ENCODE data around the gene LPAR5. TPM values are rescaled to one million over a fixed set of nuclear protein-coding genes. Genes with fewer than 3 reads are reported as not detected.

Gene LPAR5
- total RNA-seq, 4 donors from 2014 or later: 0.78 to 8.1 (median 3.5) TPM

GRCh38 chr12:6615802-6616201, 20.0 kb downstream of the LPAR5 start:
- DNase-seq: no peak
- TF ChIP-seq POLR2A (IDR thresholded peaks at IDR 0.05): no peak
- TF ChIP-seq, protein P1, sequence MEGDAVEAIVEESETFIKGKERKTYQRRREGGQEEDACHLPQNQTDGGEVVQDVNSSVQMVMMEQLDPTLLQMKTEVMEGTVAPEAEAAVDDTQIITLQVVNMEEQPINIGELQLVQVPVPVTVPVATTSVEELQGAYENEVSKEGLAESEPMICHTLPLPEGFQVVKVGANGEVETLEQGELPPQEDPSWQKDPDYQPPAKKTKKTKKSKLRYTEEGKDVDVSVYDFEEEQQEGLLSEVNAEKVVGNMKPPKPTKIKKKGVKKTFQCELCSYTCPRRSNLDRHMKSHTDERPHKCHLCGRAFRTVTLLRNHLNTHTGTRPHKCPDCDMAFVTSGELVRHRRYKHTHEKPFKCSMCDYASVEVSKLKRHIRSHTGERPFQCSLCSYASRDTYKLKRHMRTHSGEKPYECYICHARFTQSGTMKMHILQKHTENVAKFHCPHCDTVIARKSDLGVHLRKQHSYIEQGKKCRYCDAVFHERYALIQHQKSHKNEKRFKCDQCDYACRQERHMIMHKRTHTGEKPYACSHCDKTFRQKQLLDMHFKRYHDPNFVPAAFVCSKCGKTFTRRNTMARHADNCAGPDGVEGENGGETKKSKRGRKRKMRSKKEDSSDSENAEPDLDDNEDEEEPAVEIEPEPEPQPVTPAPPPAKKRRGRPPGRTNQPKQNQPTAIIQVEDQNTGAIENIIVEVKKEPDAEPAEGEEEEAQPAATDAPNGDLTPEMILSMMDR (IDR thresholded peaks at IDR 0.05): no peak
- intact Hi-C loops (cut with DNase I): loop anchor here (5.0 kb wide), 1 partner anchor 161 kb away; no protein-coding TSS in a partner anchor

GRCh38 chr12:6614513-6615172, 21.1 kb downstream of the LPAR5 start:
- WGBS, 2 donors: 58 to 63% methylated on average over 7 of the region's 7 CpGs
- no peak for DNase-seq
- intact Hi-C loops (cut with DNase I): loop anchor here (5.0 kb wide), 1 partner anchor 163 kb away; no protein-coding TSS in a partner anchor
- Histone ChIP-seq H3K27ac (peak overlapping the region; percentile 90 to 98 (median 97)), H3K9me3 (no peaks in the 10 kb centered on the region), H3K27me3 (no peaks in the 10 kb centered on the region), H3K4me1 (peaks cover 23 to 34% of the 10 kb centered on the region in 2 donors), H3K36me3 (no peaks in the 10 kb centered on the region), H3K4me3 (replicated peaks in 1 of 3) (no peak overlapping the region)
- TF ChIP-seq, protein P1 (IDR thresholded peaks at IDR 0.05): no peak
- no peak for TF ChIP-seq POLR2A (IDR thresholded peaks at IDR 0.05)

More at GRCh38 chr12:6615802-6616201, 20.0 kb downstream of the LPAR5 start:
- Histone ChIP-seq H3K4me3 (replicated peaks in 1 of 3) (no peak overlapping the region), H3K4me1 (peaks cover 23 to 39% of the 10 kb centered on the region in 2 donors), H3K27me3 (peaks cover 6% of the 10 kb centered on the region), H3K27ac (peak overlapping the region in 1 of 3 donors; percentile 8), H3K36me3 (no peaks in the 10 kb centered on the region), H3K9me3 (no peaks in the 10 kb centered on the region)
- 58 to 70% methylated on average over 3 of the region's 3 CpGs for WGBS, 2 donors

DNA sequence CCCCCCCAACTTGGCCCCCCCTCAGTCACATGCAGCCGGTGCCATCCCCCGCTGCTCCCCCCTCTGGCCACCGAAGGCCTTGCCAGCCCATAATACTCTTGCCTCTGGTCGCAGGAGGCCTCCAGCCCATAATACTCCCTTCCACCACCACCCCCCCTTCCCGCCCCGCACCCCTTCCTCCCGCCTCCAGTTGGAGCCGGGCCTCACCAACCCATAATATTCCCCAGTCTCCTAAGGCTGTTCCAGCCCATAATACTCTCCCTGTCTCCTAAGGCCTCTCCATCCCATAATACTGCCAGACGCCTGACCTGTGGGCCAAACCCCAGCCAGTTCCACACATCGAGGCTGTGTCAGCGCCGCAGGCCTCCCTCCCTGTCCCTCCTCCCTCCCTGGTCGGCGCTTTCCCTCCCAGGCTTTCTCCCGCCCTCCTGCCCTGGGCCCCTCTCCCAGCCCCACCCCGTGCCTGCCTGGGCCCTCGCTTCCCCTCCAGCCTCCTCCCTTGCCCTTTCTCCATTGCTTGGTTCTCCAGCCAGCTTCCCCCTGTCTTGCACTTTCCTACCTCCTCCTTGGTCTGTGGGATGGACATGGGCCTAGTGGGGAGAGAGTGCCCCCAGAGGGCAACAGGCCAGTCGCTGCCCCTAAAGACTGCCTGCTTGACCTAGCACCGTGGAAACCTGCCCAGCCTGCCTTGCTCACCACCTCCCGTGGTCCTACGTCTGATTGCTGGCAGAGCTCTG, 21.8 kb downstream of the LPAR5 start:
- 3 to 5% methylated on average over 17 to 20 of the region's 21 CpGs for WGBS, 2 donors
- Histone ChIP-seq H3K9me3 (no peaks in the 10 kb centered on the region), H3K27ac (peak overlapping the region; percentile 90 to 98 (median 97)), H3K27me3 (no peaks in the 10 kb centered on the region), H3K4me1 (peaks cover 23 to 34% of the 10 kb centered on the region in 2 donors), H3K4me3 (replicated peaks in 1 of 3) (no peak overlapping the region), H3K36me3 (no peaks in the 10 kb centered on the region)
- peak in 1 of 2 donors; percentile 59 for TF ChIP-seq POLR2A (IDR thresholded peaks at IDR 0.05)
- TF ChIP-seq, protein P1 (IDR thresholded peaks at IDR 0.05): no peak
- peak; percentile 94 to 97 for DNase-seq
- intact Hi-C loops (cut with DNase I): no loop called here

- 1 to 2% methylated on average over 17 of the region's 17 CpGs for WGBS, 2 donors
- TF ChIP-seq, protein P1 (IDR thresholded peaks at IDR 0.05): no peak
- TF ChIP-seq POLR2A (IDR thresholded peaks at IDR 0.05): no peak
- Histone ChIP-seq H3K27me3 (no peaks in the 10 kb centered on the region), H3K9me3 (no peaks in the 10 kb centered on the region), H3K4me1 (peaks cover 23 to 34% of the 10 kb centered on the region in 2 donors), H3K27ac (peak overlapping the region; percentile 90 to 98 (median 97)), H3K36me3 (no peaks in the 10 kb centered on the region), H3K4me3 (replicated peaks in 1 of 3) (no peak overlapping the region)
- DNase-seq: peak; percentile 83 to 85
- intact Hi-C loops (cut with DNase I): no loop called here
These were observed 22.6 kb downstream of the LPAR5 start for GRCh38 chr12:6613015-6613775.
